B cell (primary cell): Measurements from ENCODE around the gene WDR41.
A peak's percentile ranks its signal among the peaks of the same experiment; 100 is the strongest.

Source experiments
- EZH2 ChIP-seq: IDR thresholded peaks from 2 replicates; pipeline ENCODE4 v1.6.1; 2012; ENCODE audit warnings: borderline replicate concordance, low read depth, mild to moderate bottlenecking, moderate library complexity, low read length; ENCODE audit not compliant: insufficient read depth, poor library complexity, severe bottlenecking
- TF ChIP-seq, protein P1 (sequence below): fragments of 200-600 bp; IDR thresholded peaks from one replicate; pipeline ENCODE4 v1.8.0; 2022; ENCODE audit warnings: antibody characterized with exemption, mild to moderate bottlenecking

- TF ChIP-seq, protein P1, sequence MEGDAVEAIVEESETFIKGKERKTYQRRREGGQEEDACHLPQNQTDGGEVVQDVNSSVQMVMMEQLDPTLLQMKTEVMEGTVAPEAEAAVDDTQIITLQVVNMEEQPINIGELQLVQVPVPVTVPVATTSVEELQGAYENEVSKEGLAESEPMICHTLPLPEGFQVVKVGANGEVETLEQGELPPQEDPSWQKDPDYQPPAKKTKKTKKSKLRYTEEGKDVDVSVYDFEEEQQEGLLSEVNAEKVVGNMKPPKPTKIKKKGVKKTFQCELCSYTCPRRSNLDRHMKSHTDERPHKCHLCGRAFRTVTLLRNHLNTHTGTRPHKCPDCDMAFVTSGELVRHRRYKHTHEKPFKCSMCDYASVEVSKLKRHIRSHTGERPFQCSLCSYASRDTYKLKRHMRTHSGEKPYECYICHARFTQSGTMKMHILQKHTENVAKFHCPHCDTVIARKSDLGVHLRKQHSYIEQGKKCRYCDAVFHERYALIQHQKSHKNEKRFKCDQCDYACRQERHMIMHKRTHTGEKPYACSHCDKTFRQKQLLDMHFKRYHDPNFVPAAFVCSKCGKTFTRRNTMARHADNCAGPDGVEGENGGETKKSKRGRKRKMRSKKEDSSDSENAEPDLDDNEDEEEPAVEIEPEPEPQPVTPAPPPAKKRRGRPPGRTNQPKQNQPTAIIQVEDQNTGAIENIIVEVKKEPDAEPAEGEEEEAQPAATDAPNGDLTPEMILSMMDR = peak; percentile 92
- no peak for TF ChIP-seq EZH2
These were observed at the start of gene WDR41 for GRCh38 chr5:77491783-77492652.
